ENCODE results near the gene SNX30.

DNA sequence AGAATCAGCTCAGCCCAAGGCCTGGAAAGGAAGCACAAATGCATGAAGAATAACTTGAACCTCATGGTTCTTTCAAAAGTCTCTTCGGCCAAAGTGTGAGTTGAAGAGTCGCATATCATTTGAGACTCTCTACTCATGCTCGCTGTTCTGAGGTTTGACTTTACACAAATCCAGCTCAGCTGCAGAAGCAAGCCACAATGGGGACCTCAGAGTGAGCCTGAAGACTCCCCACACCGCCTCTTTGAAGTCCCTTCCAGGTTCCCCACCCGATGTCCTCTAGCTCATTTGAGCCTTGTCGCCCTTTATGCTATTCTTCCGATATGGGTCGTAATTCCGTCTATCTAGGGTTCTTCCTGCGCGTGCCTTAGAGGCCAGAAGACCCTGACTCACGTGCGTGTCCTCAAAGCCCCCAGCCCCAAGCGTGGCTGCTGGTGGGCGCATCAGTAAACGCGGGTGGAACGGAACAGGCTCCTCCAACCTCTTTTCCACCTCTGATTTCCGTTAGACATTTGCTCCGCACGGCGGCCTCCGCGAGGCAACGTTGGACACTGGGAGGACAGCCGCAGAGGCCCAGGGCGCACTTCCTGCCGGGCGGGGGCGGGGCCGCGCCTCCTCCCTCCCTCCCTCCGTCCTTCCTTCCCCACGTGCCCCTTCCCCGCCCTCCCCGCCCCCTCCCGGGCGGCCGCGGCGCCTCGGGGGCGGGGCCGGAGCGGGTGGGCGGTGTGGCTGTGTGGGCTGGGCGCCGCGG is at the start of gene SNX30:
- TF ChIP-seq CTCF (IDR thresholded peaks at IDR 0.05) (peak in 1 of 4 experiments; percentile 9), POLR2A (IDR thresholded peaks at IDR 0.05) (peak; percentile 51 to 67)

All from sigmoid colon (tissue), 3 donors.